ENCODE data around the gene TRNP1.
A peak's percentile ranks its signal among the peaks of the same experiment; 100 is the strongest.

TRNP1 gene

DNA sequence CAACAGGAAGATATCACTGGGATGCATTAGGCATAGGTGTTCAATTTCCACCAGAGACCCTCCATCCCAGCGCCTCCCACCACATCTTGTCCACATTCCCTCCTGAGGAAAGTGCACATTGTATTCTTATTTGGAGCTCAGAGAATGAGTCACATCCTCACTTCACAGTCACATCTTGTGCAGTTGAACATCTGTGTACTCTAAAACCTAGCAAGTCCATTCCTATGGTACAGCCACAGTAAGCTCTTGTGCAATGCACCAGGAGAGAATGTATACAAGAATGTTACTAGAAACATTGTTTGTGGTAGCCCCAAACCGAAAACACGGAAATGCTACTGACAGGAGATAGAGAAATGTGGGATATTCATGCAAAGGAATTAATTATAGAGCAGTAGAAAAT lies 31.7 kb upstream of the TRNP1 start:
- H3K27ac ChIP-seq: no peak overlapping the region
- in situ Hi-C loops (cut with HindIII; ENCODE audit: low pct_ligation_motif_present, low sequenced_read_pairs): loop anchor here (25.0 kb wide), 1 partner anchor 100 kb away; no protein-coding TSS in a partner anchor
- no peaks in the 10 kb centered on the region for H3K36me3 ChIP-seq (replicated peaks)
- TF ChIP-seq, protein P1, sequence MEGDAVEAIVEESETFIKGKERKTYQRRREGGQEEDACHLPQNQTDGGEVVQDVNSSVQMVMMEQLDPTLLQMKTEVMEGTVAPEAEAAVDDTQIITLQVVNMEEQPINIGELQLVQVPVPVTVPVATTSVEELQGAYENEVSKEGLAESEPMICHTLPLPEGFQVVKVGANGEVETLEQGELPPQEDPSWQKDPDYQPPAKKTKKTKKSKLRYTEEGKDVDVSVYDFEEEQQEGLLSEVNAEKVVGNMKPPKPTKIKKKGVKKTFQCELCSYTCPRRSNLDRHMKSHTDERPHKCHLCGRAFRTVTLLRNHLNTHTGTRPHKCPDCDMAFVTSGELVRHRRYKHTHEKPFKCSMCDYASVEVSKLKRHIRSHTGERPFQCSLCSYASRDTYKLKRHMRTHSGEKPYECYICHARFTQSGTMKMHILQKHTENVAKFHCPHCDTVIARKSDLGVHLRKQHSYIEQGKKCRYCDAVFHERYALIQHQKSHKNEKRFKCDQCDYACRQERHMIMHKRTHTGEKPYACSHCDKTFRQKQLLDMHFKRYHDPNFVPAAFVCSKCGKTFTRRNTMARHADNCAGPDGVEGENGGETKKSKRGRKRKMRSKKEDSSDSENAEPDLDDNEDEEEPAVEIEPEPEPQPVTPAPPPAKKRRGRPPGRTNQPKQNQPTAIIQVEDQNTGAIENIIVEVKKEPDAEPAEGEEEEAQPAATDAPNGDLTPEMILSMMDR (IDR thresholded peaks at IDR 0.05; ENCODE audit: low read depth, low read length, missing control alignments): no peak
- peaks cover 10% of the 10 kb centered on the region for H3K27me3 ChIP-seq (replicated peaks)
- H3K4me3 ChIP-seq (ENCODE audit: low read depth, low read length): no peak overlapping the region
- peak; percentile 88 for DNase-seq

DNA sequence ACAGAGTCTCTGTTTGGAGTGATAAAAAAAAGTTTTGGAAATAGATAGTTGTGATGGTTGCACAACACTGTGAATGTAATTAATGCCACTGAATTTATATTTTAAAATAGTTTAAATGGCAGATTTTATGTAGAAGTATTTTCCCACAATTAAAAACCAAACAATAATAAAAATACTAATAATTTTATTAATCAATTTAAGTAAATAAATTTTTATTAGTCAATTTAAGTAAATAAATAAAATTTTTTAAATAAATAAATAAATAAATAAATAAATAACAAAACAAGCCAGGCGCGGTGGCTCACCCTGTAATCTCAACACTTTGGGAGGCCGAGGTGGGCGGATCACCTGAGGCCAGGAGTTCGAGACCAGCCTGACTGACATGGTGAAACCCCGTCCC lies 28.3 kb upstream of the TRNP1 start:
- H3K27ac ChIP-seq: no peak overlapping the region
- no peak for DNase-seq
- H3K36me3 ChIP-seq (replicated peaks): no peaks in the 10 kb centered on the region
- no peaks in the 10 kb centered on the region for H3K27me3 ChIP-seq (replicated peaks)
- TF ChIP-seq, protein P1 (IDR thresholded peaks at IDR 0.05; ENCODE audit: low read depth, low read length, missing control alignments): no peak
- in situ Hi-C loops (cut with HindIII; ENCODE audit: low pct_ligation_motif_present, low sequenced_read_pairs): loop anchor here (25.0 kb wide), 1 partner anchor 97 kb away; no protein-coding TSS in a partner anchor
- H3K4me3 ChIP-seq (ENCODE audit: low read depth, low read length): no peak overlapping the region

DNA sequence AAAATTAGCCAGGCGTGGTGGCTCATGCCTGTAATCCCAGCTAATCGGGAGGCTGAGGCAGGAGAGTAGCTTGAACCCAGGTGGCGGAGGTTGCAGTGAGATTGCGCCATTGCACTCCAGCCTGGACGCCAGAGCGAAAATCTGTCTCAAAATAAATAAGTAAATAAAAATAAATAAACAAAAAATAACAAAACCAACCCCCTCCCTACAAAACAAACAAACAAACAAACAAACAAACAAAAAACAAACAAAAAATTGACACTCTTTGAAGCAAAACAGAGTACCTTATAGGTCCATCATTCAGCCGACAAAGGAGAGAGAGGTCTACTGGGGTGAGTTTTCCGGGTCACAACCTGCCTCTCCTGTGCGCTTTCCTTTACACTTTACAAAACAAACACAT lies 27.9 kb upstream of the TRNP1 start:
- DNase-seq: no peak
- Histone ChIP-seq H3K27ac (no peak overlapping the region), H3K27me3 (replicated peaks) (no peaks in the 10 kb centered on the region), H3K36me3 (replicated peaks) (no peaks in the 10 kb centered on the region), H3K4me3 (ENCODE audit: low read depth, low read length) (no peak overlapping the region)
- in situ Hi-C loops (cut with HindIII; ENCODE audit: low pct_ligation_motif_present, low sequenced_read_pairs): loop anchor here (25.0 kb wide), 1 partner anchor 97 kb away; no protein-coding TSS in a partner anchor
- TF ChIP-seq, protein P1 (IDR thresholded peaks at IDR 0.05; ENCODE audit: low read depth, low read length, missing control alignments): no peak

DNA sequence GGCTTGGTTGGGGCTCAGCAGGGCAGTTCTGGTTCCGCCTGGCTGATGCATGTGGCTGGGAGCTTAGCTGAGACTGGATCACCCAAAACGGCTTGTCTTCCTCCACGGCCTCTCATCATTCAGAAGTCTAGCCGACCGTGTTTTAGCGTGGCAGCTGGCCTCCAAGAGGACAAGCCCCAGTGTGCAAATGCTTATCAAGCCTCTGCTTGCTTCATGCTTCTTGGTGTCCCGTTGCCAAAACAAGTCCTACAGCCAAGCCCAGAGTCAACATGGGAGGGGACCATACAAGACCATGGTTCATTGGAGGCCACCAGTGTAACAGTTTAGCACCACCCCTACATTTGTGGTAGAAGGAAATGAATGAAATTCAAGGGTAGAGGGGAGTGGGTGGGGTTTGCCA lies 22.7 kb upstream of the TRNP1 start:
- H3K27ac ChIP-seq: no peak overlapping the region
- no peaks in the 10 kb centered on the region for H3K36me3 ChIP-seq (replicated peaks)
- TF ChIP-seq, protein P1 (IDR thresholded peaks at IDR 0.05; ENCODE audit: low read depth, low read length, missing control alignments): no peak
- no peak for DNase-seq
- no peaks in the 10 kb centered on the region for H3K27me3 ChIP-seq (replicated peaks)
- H3K4me3 ChIP-seq (ENCODE audit: low read depth, low read length): no peak overlapping the region
- in situ Hi-C loops (cut with HindIII; ENCODE audit: low pct_ligation_motif_present, low sequenced_read_pairs): loop anchor here (25.0 kb wide), 1 partner anchor 91 kb away; no protein-coding TSS in a partner anchor

DNA sequence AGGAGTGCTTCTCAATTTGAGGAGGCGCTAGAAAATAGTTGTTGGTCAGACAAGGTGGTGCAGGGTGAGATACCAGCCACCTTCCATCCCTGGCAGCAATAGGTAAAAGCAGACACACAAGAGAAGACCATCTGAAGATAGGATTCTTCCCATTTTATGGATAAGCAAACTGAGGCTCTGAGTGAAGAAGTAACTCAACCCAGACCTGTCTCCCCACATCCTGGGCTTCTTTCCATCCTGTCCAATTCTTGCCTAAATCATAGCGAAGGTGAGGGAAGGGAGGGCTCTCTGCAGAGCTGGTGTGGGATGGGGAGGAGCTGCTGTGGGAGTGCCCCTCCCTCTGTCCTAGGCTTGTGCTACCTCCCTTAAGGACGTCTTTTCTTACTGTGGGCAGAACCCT lies 21.9 kb upstream of the TRNP1 start:
- no peaks in the 10 kb centered on the region for H3K27me3 ChIP-seq (replicated peaks)
- TF ChIP-seq, protein P1 (IDR thresholded peaks at IDR 0.05; ENCODE audit: low read depth, low read length, missing control alignments): no peak
- in situ Hi-C loops (cut with HindIII; ENCODE audit: low pct_ligation_motif_present, low sequenced_read_pairs): loop anchor here (25.0 kb wide), 1 partner anchor 91 kb away; no protein-coding TSS in a partner anchor
- H3K4me3 ChIP-seq (ENCODE audit: low read depth, low read length): no peak overlapping the region
- no peak overlapping the region for H3K27ac ChIP-seq
- no peak for DNase-seq
- no peaks in the 10 kb centered on the region for H3K36me3 ChIP-seq (replicated peaks)

DNA sequence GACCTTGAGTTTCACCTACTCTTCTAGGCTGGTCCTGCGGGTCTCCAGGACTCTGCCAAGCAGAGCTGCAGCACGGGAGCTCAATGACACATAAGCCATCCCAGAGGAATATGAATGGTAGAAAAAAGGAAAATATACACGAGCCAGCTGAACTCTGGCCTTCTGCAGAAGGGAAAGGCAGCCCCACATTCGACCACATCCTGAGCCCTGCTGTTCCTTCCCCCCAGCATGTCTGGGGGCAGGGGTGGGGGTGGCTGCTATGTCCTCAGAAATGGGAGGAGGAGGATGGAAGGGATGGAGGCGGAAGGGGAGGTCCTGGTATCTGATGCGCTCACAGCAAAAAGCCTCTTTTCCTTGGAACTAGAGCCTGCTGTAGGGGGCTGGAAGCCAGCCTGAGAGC lies 21.1 kb upstream of the TRNP1 start:
- Histone ChIP-seq H3K27me3 (replicated peaks) (no peaks in the 10 kb centered on the region), H3K36me3 (replicated peaks) (no peaks in the 10 kb centered on the region), H3K4me3 (ENCODE audit: low read depth, low read length) (no peak overlapping the region), H3K27ac (no peak overlapping the region)
- DNase-seq: no peak
- in situ Hi-C loops (cut with HindIII; ENCODE audit: low pct_ligation_motif_present, low sequenced_read_pairs): loop anchor here (25.0 kb wide), 1 partner anchor 90 kb away; no protein-coding TSS in a partner anchor
- TF ChIP-seq, protein P1 (IDR thresholded peaks at IDR 0.05; ENCODE audit: low read depth, low read length, missing control alignments): no peak

Measured in brain microvascular endothelial cell (primary cell).